ENCODE measurements around the gene PARVA. TPM values are rescaled to one million over a fixed set of nuclear protein-coding genes. Genes with fewer than 3 reads are reported as not detected.
A peak's percentile ranks its signal among the peaks of the same experiment; 100 is the strongest.

The PARVA gene, protein sequence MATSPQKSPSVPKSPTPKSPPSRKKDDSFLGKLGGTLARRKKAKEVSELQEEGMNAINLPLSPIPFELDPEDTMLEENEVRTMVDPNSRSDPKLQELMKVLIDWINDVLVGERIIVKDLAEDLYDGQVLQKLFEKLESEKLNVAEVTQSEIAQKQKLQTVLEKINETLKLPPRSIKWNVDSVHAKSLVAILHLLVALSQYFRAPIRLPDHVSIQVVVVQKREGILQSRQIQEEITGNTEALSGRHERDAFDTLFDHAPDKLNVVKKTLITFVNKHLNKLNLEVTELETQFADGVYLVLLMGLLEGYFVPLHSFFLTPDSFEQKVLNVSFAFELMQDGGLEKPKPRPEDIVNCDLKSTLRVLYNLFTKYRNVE
- total RNA-seq (10 to 100 TPM; 57.7 to 84.8 (median 68.6) TPM), polyA plus RNA-seq (10 to 100 TPM; 20.1 to 33.6 TPM)
- long read RNA-seq, donor 1, full-length matches to known transcripts = 30 of 54 reads
- long read RNA-seq, donor 1, partial matches to known transcripts = 3 of 54 reads
- long read RNA-seq, donor 1, other reads (novel, unspliced or antisense) = 21 of 54 reads
- long read RNA-seq, donor 2, full-length matches to known transcripts = 47 of 77 reads
- long read RNA-seq, donor 2, partial matches to known transcripts = 20 of 77 reads
- long read RNA-seq, donor 2, other reads (novel, unspliced or antisense) = 10 of 77 reads
- long read RNA-seq, donor 3, full-length matches to known transcripts = 116 of 207 reads
- long read RNA-seq, donor 3, partial matches to known transcripts = 50 of 207 reads
- long read RNA-seq, donor 3, other reads (novel, unspliced or antisense) = 41 of 207 reads

DNA sequence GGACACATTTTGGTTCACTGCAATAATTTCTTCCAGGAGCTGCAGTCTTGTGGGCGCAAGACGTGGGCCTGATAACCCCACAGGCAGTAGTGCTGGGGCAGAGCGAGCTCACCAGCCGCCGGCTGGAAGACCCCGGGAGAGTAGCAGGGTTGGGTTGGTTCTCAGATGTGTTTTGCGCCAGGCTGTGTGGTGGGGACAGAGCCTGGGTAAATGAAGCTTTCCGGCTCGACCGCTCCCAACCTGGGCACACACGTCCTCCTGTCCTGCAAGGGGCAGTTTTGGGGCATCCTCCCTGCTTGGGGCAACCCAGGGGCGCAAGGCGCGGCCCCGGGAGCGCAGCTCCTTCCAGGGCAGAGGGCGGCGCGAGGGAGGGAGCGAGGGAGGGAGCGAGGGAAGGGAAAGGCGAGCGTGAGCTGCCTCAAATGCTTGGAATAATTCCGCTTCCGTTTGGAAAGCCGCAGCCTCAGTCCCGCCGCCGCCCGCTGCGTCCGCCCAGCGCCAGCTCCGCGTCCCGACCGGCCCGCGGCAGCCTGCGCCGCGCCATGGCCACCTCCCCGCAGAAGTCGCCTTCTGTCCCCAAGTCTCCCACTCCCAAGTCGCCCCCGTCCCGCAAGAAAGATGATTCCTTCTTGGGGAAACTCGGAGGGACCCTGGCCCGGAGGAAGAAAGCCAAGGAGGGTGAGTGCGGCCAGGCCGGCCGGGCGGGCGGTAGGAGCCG lies at the start of gene PARVA:
TSS of gene PARVA (plus strand) at position 466 of the 718 bp plus-strand sequence. CDS start at position 543, 77 bp downstream.
- Histone ChIP-seq H3K9me3 (no peaks in the 10 kb centered on the region), H3K27ac (peak within 1 kb of the TSS; percentile 93 to 99 (median 98)), H3K4me3 (peak within 1 kb of the TSS; percentile 56 to 97 (median 72)), H3K36me3 (peaks cover 0 to 14% (median 0%) of the 10 kb centered on the region in 9 donors), H3K4me1 (peaks cover 5 to 68% (median 41%) of the 10 kb centered on the region in 9 donors), H3K27me3 (peaks cover 0 to 28% (median 0%) of the 10 kb centered on the region in 7 donors)
- intact Hi-C loops (cut with DNase I) = loop anchor here in 1 of 10 donors (2.0 kb wide), 1 partner anchor 298 kb away; the partner anchor contains the start of gene TEAD1
- ATAC-seq (peak; percentile 73 to 87 (median 80)), DNase-seq (peak; percentile 70 to 76)
- TF ChIP-seq, protein P1, sequence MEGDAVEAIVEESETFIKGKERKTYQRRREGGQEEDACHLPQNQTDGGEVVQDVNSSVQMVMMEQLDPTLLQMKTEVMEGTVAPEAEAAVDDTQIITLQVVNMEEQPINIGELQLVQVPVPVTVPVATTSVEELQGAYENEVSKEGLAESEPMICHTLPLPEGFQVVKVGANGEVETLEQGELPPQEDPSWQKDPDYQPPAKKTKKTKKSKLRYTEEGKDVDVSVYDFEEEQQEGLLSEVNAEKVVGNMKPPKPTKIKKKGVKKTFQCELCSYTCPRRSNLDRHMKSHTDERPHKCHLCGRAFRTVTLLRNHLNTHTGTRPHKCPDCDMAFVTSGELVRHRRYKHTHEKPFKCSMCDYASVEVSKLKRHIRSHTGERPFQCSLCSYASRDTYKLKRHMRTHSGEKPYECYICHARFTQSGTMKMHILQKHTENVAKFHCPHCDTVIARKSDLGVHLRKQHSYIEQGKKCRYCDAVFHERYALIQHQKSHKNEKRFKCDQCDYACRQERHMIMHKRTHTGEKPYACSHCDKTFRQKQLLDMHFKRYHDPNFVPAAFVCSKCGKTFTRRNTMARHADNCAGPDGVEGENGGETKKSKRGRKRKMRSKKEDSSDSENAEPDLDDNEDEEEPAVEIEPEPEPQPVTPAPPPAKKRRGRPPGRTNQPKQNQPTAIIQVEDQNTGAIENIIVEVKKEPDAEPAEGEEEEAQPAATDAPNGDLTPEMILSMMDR (IDR thresholded peaks at IDR 0.05) = peak in 2 of 9 donors; percentile 13 to 16
- 5 to 8% methylated on average over 49 to 55 of the region's 55 CpGs for WGBS, 2 donors

DNA sequence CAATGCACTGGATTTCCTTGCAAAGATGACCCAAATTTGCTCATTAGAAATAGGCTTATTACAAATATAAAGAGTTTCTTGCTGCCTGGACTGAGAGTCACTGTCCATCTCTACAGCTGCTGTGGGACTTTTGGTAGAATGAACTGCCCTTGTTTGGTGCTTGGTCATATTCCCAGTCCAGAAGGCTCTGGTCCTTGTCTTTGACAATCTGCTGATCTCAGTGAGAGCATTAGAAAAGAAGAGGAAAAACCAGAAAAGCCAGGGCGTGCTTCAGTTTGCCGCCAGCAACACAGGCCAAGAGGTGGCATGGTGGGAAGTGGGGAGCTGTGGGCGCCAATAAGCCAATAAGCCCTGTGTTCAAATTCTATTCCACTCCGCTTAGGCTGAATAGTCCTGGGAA lies 48.2 kb upstream of the PARVA start:
- no peak overlapping the region for H3K27ac ChIP-seq
- H3K4me3 ChIP-seq = no peak overlapping the region
- H3K36me3 ChIP-seq = no peaks in the 10 kb centered on the region
- ATAC-seq = no peak
- 95 to 97% methylated on average over 4 of the region's 4 CpGs for whole genome bisulfite sequencing, 2 donors
- TF ChIP-seq, protein P1 (IDR thresholded peaks at IDR 0.05) = no peak
- peaks cover 0 to 8% (median 4%) of the 10 kb centered on the region in 9 donors for H3K4me1 ChIP-seq
- H3K27me3 ChIP-seq = no peaks in the 10 kb centered on the region
- intact Hi-C loops (cut with DNase I) = loop anchor here in 3 of 10 donors (5.0 to 10.0 kb wide), 4 partner anchors 156 to 573 kb away; partner anchors contain the start of gene TEAD1 (in 1 of the 3)
- no peaks in the 10 kb centered on the region for H3K9me3 ChIP-seq
- no peak for DNase-seq

DNA sequence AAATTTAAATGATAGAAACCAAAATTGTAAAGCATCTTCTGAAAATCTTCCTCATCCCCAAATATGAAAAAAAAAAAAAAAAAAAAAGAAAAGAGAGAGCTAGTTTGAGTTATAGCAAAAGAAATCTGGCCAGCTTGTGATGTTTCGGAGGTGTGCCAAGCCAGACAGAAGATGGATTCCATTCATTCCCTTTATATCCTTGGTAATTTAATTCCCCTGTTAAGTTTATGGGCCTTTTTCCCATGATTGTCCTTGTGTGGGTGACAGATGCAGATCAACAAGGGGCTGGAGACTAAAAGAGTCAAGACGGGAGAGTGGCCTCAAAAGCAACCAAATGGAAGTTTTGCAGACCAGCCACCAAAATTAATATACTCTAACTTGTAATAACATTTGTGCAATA lies 47.6 kb upstream of the PARVA start:
- TF ChIP-seq, protein P1 (IDR thresholded peaks at IDR 0.05) = no peak
- Histone ChIP-seq H3K36me3 (no peaks in the 10 kb centered on the region), H3K27me3 (no peaks in the 10 kb centered on the region), H3K4me3 (no peak overlapping the region), H3K4me1 (peaks cover 0 to 8% (median 4%) of the 10 kb centered on the region in 9 donors), H3K27ac (no peak overlapping the region), H3K9me3 (no peaks in the 10 kb centered on the region)
- 85 to 88% methylated on average over 2 of the region's 2 CpGs for whole genome bisulfite sequencing, 2 donors
- ATAC-seq = no peak
- intact Hi-C loops (cut with DNase I) = loop anchor here (2.0 to 10.0 kb wide), 9 partner anchors 73 to 573 kb away; partner anchors contain the start of gene TEAD1 (in 1 of the 10)
- DNase-seq = no peak
